HEK293 (cell line): ENCODE measurements around the gene RIPK1.
A peak's percentile ranks its signal among the peaks of the same experiment; 100 is the strongest.

Experiments used
- BCL11A ChIP-seq: fragments of 450-650 bp; formaldehyde crosslinking; IDR thresholded peaks from 2 replicates; pipeline ENCODE4 v1.5.1; 2016; ENCODE audit warnings: low read depth, missing biosample characterization, missing genetic modification characterization
- GLI2 ChIP-seq: fragments of 450-650 bp; formaldehyde crosslinking; IDR thresholded peaks from 2 replicates; pipeline ENCODE4; 2017; ENCODE audit warnings: missing biosample characterization, missing genetic modification characterization, low read depth, borderline replicate concordance
- GLIS2 ChIP-seq: fragments of 450-650 bp; formaldehyde crosslinking; IDR thresholded peaks from 2 replicates; pipeline ENCODE4 v1.5.1; 2016; ENCODE audit warnings: missing biosample characterization, missing genetic modification characterization
- KLF10 ChIP-seq: fragments of 450-650 bp; IDR thresholded peaks from 2 replicates; pipeline ENCODE4 v1.5.1; 2018; ENCODE audit warnings: missing biosample characterization, mild to moderate bottlenecking, missing genetic modification characterization
- PATZ1 ChIP-seq: fragments of 450-650 bp; formaldehyde crosslinking; IDR thresholded peaks from 2 replicates; pipeline ENCODE4 v1.5.1; 2016; ENCODE audit warnings: missing biosample characterization, missing genetic modification characterization
- SETDB1 ChIP-seq: IDR thresholded peaks from one replicate; pipeline ENCODE4 v1.6.1; 2017; ENCODE audit warnings: mild to moderate bottlenecking, low read length, moderate library complexity, mixed read lengths; ENCODE audit not compliant: insufficient read length
- SP2 ChIP-seq: fragments of 450-650 bp; formaldehyde crosslinking; IDR thresholded peaks from 2 replicates; pipeline ENCODE4 v1.5.1; 2016; ENCODE audit warnings: missing biosample characterization, missing genetic modification characterization
- TRIM28 ChIP-seq: IDR thresholded peaks from 2 replicates; pipeline ENCODE4 v1.6.1; 2011; ENCODE audit warnings: low read length, control low read depth, borderline replicate concordance
- ZBTB17 ChIP-seq: fragments of 450-650 bp; formaldehyde crosslinking; IDR thresholded peaks from 2 replicates; pipeline ENCODE4 v1.5.1; 2016; ENCODE audit warnings: missing biosample characterization, missing genetic modification characterization
- ZBTB6 ChIP-seq: fragments of 450-650 bp; formaldehyde crosslinking; IDR thresholded peaks from 2 replicates; pipeline ENCODE4 v1.5.1; 2017; ENCODE audit warnings: missing biosample characterization, missing genetic modification characterization
- ZEB2 ChIP-seq: fragments of 450-650 bp; formaldehyde crosslinking; IDR thresholded peaks from 2 replicates; pipeline ENCODE4 v1.5.1; 2016; ENCODE audit warnings: missing biosample characterization, missing genetic modification characterization
- ZFP37 ChIP-seq: fragments of 450-650 bp; formaldehyde crosslinking; IDR thresholded peaks from 2 replicates; pipeline ENCODE4 v1.5.1; 2016; ENCODE audit warnings: missing biosample characterization, missing genetic modification characterization
- ZFP69B ChIP-seq: fragments of 450-650 bp; formaldehyde crosslinking; IDR thresholded peaks from 2 replicates; pipeline ENCODE4 v1.5.1; 2016; ENCODE audit warnings: missing biosample characterization, missing genetic modification characterization
- ZNF112 ChIP-seq: fragments of 450-650 bp; formaldehyde crosslinking; IDR thresholded peaks from 2 replicates; pipeline ENCODE4 v1.5.0; 2017; ENCODE audit warnings: missing biosample characterization, missing genetic modification characterization
- ZNF132 ChIP-seq: fragments of 450-650 bp; formaldehyde crosslinking; IDR thresholded peaks from 2 replicates; pipeline ENCODE4 v1.5.1; 2017; ENCODE audit warnings: missing biosample characterization, missing genetic modification characterization, borderline replicate concordance
- ZNF169 ChIP-seq: fragments of 450-650 bp; formaldehyde crosslinking; IDR thresholded peaks from 2 replicates; pipeline ENCODE4 v1.5.1; 2016; ENCODE audit warnings: missing biosample characterization, missing genetic modification characterization
- ZNF211 ChIP-seq: fragments of 450-650 bp; formaldehyde crosslinking; IDR thresholded peaks from 2 replicates; pipeline ENCODE4 v1.5.1; 2016; ENCODE audit warnings: low read depth, missing biosample characterization, missing genetic modification characterization
- ZNF26 ChIP-seq: fragments of 450-650 bp; formaldehyde crosslinking; IDR thresholded peaks from 2 replicates; pipeline ENCODE4 v1.5.1; 2016; ENCODE audit warnings: missing biosample characterization, missing genetic modification characterization
- ZNF280D ChIP-seq: fragments of 450-650 bp; formaldehyde crosslinking; IDR thresholded peaks from 2 replicates; pipeline ENCODE4 v1.5.1; 2016; ENCODE audit warnings: missing biosample characterization, missing genetic modification characterization
- ZNF311 ChIP-seq: fragments of 450-650 bp; formaldehyde crosslinking; IDR thresholded peaks from 2 replicates; pipeline ENCODE4 v1.5.1; 2017; ENCODE audit warnings: missing biosample characterization, missing genetic modification characterization, borderline replicate concordance
- ZNF350 ChIP-seq: fragments of 450-650 bp; formaldehyde crosslinking; IDR thresholded peaks from 2 replicates; pipeline ENCODE4 v1.5.0; 2017; ENCODE audit warnings: missing biosample characterization, mild to moderate bottlenecking, missing genetic modification characterization
- ZNF366 ChIP-seq: fragments of 450-650 bp; formaldehyde crosslinking; conservative IDR thresholded peaks from 2 replicates; pipeline ENCODE4 v1.5.1; 2016; ENCODE audit warnings: missing biosample characterization, missing genetic modification characterization
- ZNF404 ChIP-seq: fragments of 450-650 bp; formaldehyde crosslinking; IDR thresholded peaks from 2 replicates; pipeline ENCODE4 v1.5.1; 2017; ENCODE audit warnings: missing biosample characterization, missing genetic modification characterization
- ZNF473 ChIP-seq: fragments of 450-650 bp; formaldehyde crosslinking; IDR thresholded peaks from 2 replicates; pipeline ENCODE4 v1.5.1; 2017; ENCODE audit warnings: missing biosample characterization, missing genetic modification characterization
- ZNF513 ChIP-seq: fragments of 450-650 bp; IDR thresholded peaks from 2 replicates; pipeline ENCODE4 v1.5.1; 2018; ENCODE audit warnings: missing biosample characterization, missing genetic modification characterization
- ZNF596 ChIP-seq: fragments of 450-650 bp; IDR thresholded peaks from 2 replicates; pipeline ENCODE4 v1.5.0; 2018; ENCODE audit warnings: missing biosample characterization, mild to moderate bottlenecking, missing genetic modification characterization, moderate library complexity
- ZNF639 ChIP-seq: fragments of 450-650 bp; formaldehyde crosslinking; IDR thresholded peaks from 2 replicates; pipeline ENCODE4 v1.5.1; 2016; ENCODE audit warnings: missing biosample characterization, missing genetic modification characterization
- ZNF660 ChIP-seq: fragments of 450-650 bp; IDR thresholded peaks from 2 replicates; pipeline ENCODE4 v1.5.1; 2018; ENCODE audit warnings: missing biosample characterization, mild to moderate bottlenecking, missing genetic modification characterization
- ZNF830 ChIP-seq: fragments of 450-650 bp; IDR thresholded peaks from 2 replicates; pipeline ENCODE4 v1.5.0; 2018; ENCODE audit warnings: missing biosample characterization, missing genetic modification characterization, low read depth, mild to moderate bottlenecking, moderate library complexity

RIPK1 gene

GRCh38 chr6:3023663-3024483 lies 44.4 kb upstream of the RIPK1 start (continued):
- TF ChIP-seq ZFP69B, result 0 out of 2 replicates have a peak, but pooled peaks have one; percentile 28
- no peak for TF ChIP-seq ZBTB6 (tag by site-specific recombination)
- no peak for TF ChIP-seq ZNF280D
- TF ChIP-seq ZNF350, result no peak
- no peak for TF ChIP-seq ZFP37 (tag by site-specific recombination)
- TF ChIP-seq TRIM28, result peak; percentile 92
- TF ChIP-seq BCL11A, result no peak
- no peak for TF ChIP-seq ZNF830 (tag by site-specific recombination)
- no peak for TF ChIP-seq ZNF660 (tag by site-specific recombination)
- no peak for TF ChIP-seq ZNF311 (tag by site-specific recombination)
- TF ChIP-seq ZNF26 (tag by site-specific recombination), result no peak
- no peak for TF ChIP-seq ZNF473 (tag by site-specific recombination)
- no peak for TF ChIP-seq GLIS2 (tag by site-specific recombination)
- no peak for TF ChIP-seq ZNF112
- TF ChIP-seq KLF10 (tag by site-specific recombination), result peak; percentile 17; the same call in 1 of the 2 replicates
- TF ChIP-seq ZEB2, result peak; percentile 54
- peak; percentile 32; the same call in 1 of the 2 replicates for TF ChIP-seq PATZ1 (tag by site-specific recombination)
- TF ChIP-seq ZNF132 (tag by site-specific recombination), result no peak
- no peak for TF ChIP-seq ZNF596 (tag by site-specific recombination)
- no peak for TF ChIP-seq ZNF169 (tag by site-specific recombination)
- TF ChIP-seq ZBTB17, result 0 out of 2 replicates have a peak, but pooled peaks have one; percentile 60
- TF ChIP-seq ZNF211 (tag by site-specific recombination), result no peak
- TF ChIP-seq SP2 (tag by site-specific recombination), result peak; percentile 61
- TF ChIP-seq ZNF366 (tag by site-specific recombination), result no peak
- TF ChIP-seq ZNF639 (tag by site-specific recombination), result 0 out of 2 replicates have a peak, but pooled peaks have one; percentile 26
- TF ChIP-seq ZNF404, result no peak
- peak; percentile 30 for TF ChIP-seq SETDB1
- TF ChIP-seq ZNF513 (tag by site-specific recombination), result no peak
- TF ChIP-seq GLI2 (tag by site-specific recombination), result no peak
